K562 (cell line): ENCODE data around the gene CHMP3. TPM values are rescaled to one million over a fixed set of nuclear protein-coding genes. Genes with fewer than 3 reads are reported as not detected.

ENCODE experiments used
- AFF4 ChIP-seq: sonication (generic); formaldehyde crosslinking; IDR thresholded peaks from 2 replicates; pipeline ENCODE4 v1.8.0; 2023; ENCODE audit warnings: mild to moderate bottlenecking, missing genetic modification reagents
- COPS2 ChIP-seq: fragments of 450-650 bp; conservative IDR thresholded peaks from 2 replicates; pipeline ENCODE4 v1.6.1; 2016; ENCODE audit warnings: mild to moderate bottlenecking, moderate library complexity
- HNRNPH1 ChIP-seq: fragments of 200-400 bp; formaldehyde crosslinking; optimal IDR thresholded peaks from 2 replicates; pipeline ENCODE3; 2017; ENCODE audit warnings: low read depth, mild to moderate bottlenecking, low read length, moderate library complexity
- IFI16 ChIP-seq: fragments of 250-450 bp; sonication (Bioruptor Pico); IDR thresholded peaks from 2 replicates; pipeline ENCODE4 v2.1.2; 2022; ENCODE audit warnings: mild to moderate bottlenecking, inconsistent platforms
- IRF1 ChIP-seq: sonication (generic); formaldehyde crosslinking; IDR thresholded peaks from 2 replicates; pipeline ENCODE4 v1.8.0; 2022; ENCODE audit warnings: missing genetic modification reagents, mild to moderate bottlenecking, borderline replicate concordance
- IRF2 ChIP-seq: sonication (generic); formaldehyde crosslinking; IDR thresholded peaks from 2 replicates; pipeline ENCODE4 v1.8.1; 2022; ENCODE audit warnings: mild to moderate bottlenecking, missing genetic modification reagents
- KAT8 ChIP-seq: fragments of 450-650 bp; IDR thresholded peaks from 2 replicates; pipeline ENCODE4 v1.6.1; 2016; ENCODE audit warnings: low read depth, mild to moderate bottlenecking
- MCM5 ChIP-seq: fragments of 450-650 bp; IDR thresholded peaks from 2 replicates; pipeline ENCODE4 v1.6.1; 2016; ENCODE audit warnings: low read depth
- NCOA4 ChIP-seq: fragments of 450-650 bp; IDR thresholded peaks from 2 replicates; pipeline ENCODE4 v1.6.1; 2018; ENCODE audit warnings: mild to moderate bottlenecking; ENCODE audit not compliant: partially characterized antibody
- NFYB ChIP-seq: IDR thresholded peaks from 2 replicates; pipeline ENCODE4 v1.6.1; 2011; ENCODE audit warnings: mild to moderate bottlenecking, moderate library complexity; ENCODE audit not compliant: insufficient read length; ENCODE audit errors: extremely low read depth
- NR3C1 ChIP-seq: sonication (generic); formaldehyde crosslinking; IDR thresholded peaks from 2 replicates; pipeline ENCODE4 v1.8.1; 2022; ENCODE audit warnings: missing genetic modification reagents
- PML ChIP-seq: IDR thresholded peaks from 2 replicates; pipeline ENCODE4 v1.6.1; 2012; ENCODE audit warnings: low read length, inconsistent platforms
- SMAD2 ChIP-seq: fragments of 150-350 bp; IDR thresholded peaks from 2 replicates; pipeline ENCODE4 v1.6.1; 2014; ENCODE audit warnings: low read depth, mild to moderate bottlenecking, low read length
- SMAD4 ChIP-seq: fragments of 250-450 bp; sonication (Bioruptor Pico); conservative IDR thresholded peaks from 2 replicates; pipeline ENCODE4 v1.8.0; 2021; ENCODE audit warnings: inconsistent platforms, mild to moderate bottlenecking, moderate library complexity
- SRSF7 ChIP-seq: fragments of 200-400 bp; formaldehyde crosslinking; optimal IDR thresholded peaks from 2 replicates; pipeline ENCODE3; 2017; ENCODE audit warnings: mild to moderate bottlenecking, low read depth, low read length
- THAP12 ChIP-seq: fragments of 250-450 bp; sonication (Bioruptor Pico); IDR thresholded peaks from 2 replicates; pipeline ENCODE4 v1.9.0; 2021; ENCODE audit warnings: mild to moderate bottlenecking, inconsistent platforms
- USF2 ChIP-seq: sonication (generic); formaldehyde crosslinking; IDR thresholded peaks from 2 replicates; pipeline ENCODE4 v1.5.0; 2020; ENCODE audit warnings: missing genetic modification reagents
- YBX1 ChIP-seq: fragments of 450-650 bp; IDR thresholded peaks from 2 replicates; pipeline ENCODE4 v1.7.1; 2016; ENCODE audit warnings: mild to moderate bottlenecking
- ZBTB17 ChIP-seq: fragments of 450-650 bp; formaldehyde crosslinking; IDR thresholded peaks from 2 replicates; pipeline ENCODE4 v1.4.0; 2020; ENCODE audit warnings: mild to moderate bottlenecking
- ZFPM2 ChIP-seq: fragments of 250-450 bp; sonication (Bioruptor Pico); IDR thresholded peaks from 2 replicates; pipeline ENCODE4 v1.5.1; 2022; ENCODE audit warnings: mild to moderate bottlenecking
- ZNF507 ChIP-seq: conservative IDR thresholded peaks from 2 replicates; pipeline ENCODE4 v1.6.1; 2017; ENCODE audit warnings: missing genetic modification characterization, missing compliant biosample characterization
- polyA plus RNA-seq, 8 experiments: library from polyadenylated mRNA; depleted of rRNA in 4 of 8; stranded (reverse) in 5 of 8; unstranded in 3 of 8; fragments of >200 nt; fragmentation: Nextera tagmentation in 2 of 8; fragmentation: Illumina TruSeq in 1 of 8; extraction: Ambion mirVana in 2 of 8; extraction: Trizol in 1 of 8; gene quantifications; 2 replicates each; pipeline versions ENCODE4 v1.2.1 to v1.2.3, GENCODE V29; 2011 to 2014; ENCODE audit warnings: inconsistent platforms in 1 of 8, missing spikeins in 1 of 8
- total RNA-seq, 7 experiments: library from RNA; depleted of rRNA in 6 of 7; stranded (reverse); fragments of >200 nt in 6 of 7; fragmentation: Illumina TruSeq in 2 of 7; extraction: Trizol in 2 of 7; gene quantifications; 2 replicates each; pipeline versions ENCODE4 v1.2.1 to v1.2.3, GENCODE V29; 2011 to 2021; ENCODE audit warnings: low replicate concordance in 1 of 7

Gene CHMP3
- total and polyA plus RNA-seq, 9 of the 15 experiments (the other 6 are each of a cell fraction or from before 2014, with no cell fraction given): 20.6 to 52.5 (median 31.7) TPM

- TF ChIP-seq SMAD4 (CRISPR knock-in tag): no peak; the same call in 1 of the 2 replicates
- TF ChIP-seq ZBTB17: peak; percentile 52; the same call in 1 of the 2 replicates
- TF ChIP-seq SRSF7: no peak
- TF ChIP-seq USF2 (CRISPR knock-in tag): peak; percentile 44; the same call in 1 of the 2 replicates
- no peak for TF ChIP-seq KAT8
- TF ChIP-seq PML: peak; percentile 85
- peak; percentile 30; the same call in 1 of the 2 replicates for TF ChIP-seq AFF4 (CRISPR knock-in tag)
- no peak for TF ChIP-seq SMAD2
- TF ChIP-seq YBX1: no peak
- peak; percentile 76; the same call in 1 of the 2 replicates for TF ChIP-seq ZFPM2 (CRISPR knock-in tag)
- no peak for TF ChIP-seq IRF1 (CRISPR knock-in tag)
- TF ChIP-seq NFYB: no peak
- TF ChIP-seq ZNF507: no peak
- TF ChIP-seq HNRNPH1: no peak
- no peak for TF ChIP-seq IRF2 (CRISPR knock-in tag)
- no peak for TF ChIP-seq MCM5
- no peak for TF ChIP-seq NCOA4
- no peak for TF ChIP-seq COPS2
- no peak for TF ChIP-seq NR3C1 (CRISPR knock-in tag)
- 0 out of 2 replicates have a peak, but pooled peaks have one; percentile 14 for TF ChIP-seq THAP12 (CRISPR knock-in tag)
- TF ChIP-seq IFI16 (CRISPR knock-in tag): 0 out of 2 replicates have a peak, but pooled peaks have one; percentile 5
These were observed at the start of gene CHMP3 (continued) for GRCh38 chr2:86562922-86563649.
